CD4-positive, alpha-beta T cell (primary cell): ENCODE measurements around the gene MAN1B1. TPM values are rescaled to one million over a fixed set of nuclear protein-coding genes. Genes with fewer than 3 reads are reported as not detected.

Source experiments
- ATAC-seq: fragments of 200-7000 bp; cut with Tn5 transposase; one replicate; pipeline ENCODE4 v1.10.0; 2022; ENCODE audit warnings: mild to moderate bottlenecking; ENCODE audit not compliant: poor library complexity
- CTCF ChIA-PET: fragments of 350-600 bp; sonication (Branson Sonifier 250); formaldehyde crosslinking; loops from one replicate; lab custom pipeline; 2021; ENCODE audit warnings: antibody characterized with exemption, inconsistent platforms; lab: Charles Lee
- POLR2A ChIA-PET: fragments of 350-600 bp; sonication (Branson Sonifier 250); formaldehyde crosslinking; loops from one replicate; lab custom pipeline; 2021; ENCODE audit warnings: antibody characterized with exemption, inconsistent platforms; lab: Charles Lee
- DNase-seq, 14 experiments: peaks; one replicate each; pipeline ENCODE4 v3.0.0-alpha.2; 2013 to 2020; ENCODE audit warnings: mixed read lengths in 2 of 14
- H3K27ac ChIP-seq, 2 donors: one replicate each; pipeline versions ENCODE4 v1.5.1 to v1.7.0; 2013; ENCODE audit warnings: low read length in 2 of 2, low read depth in 1 of 2, mild to moderate bottlenecking in 1 of 2
- H3K27me3 ChIP-seq, 2 experiments: 1 replicate in 1 of 2; 2 replicates in 1 of 2; pipeline versions ENCODE4 v1.6.1 to v1.7.0; 2013; ENCODE audit warnings: low read length in 2 of 2, control low read depth in 1 of 2, mild to moderate bottlenecking in 1 of 2, moderate library complexity in 1 of 2; ENCODE audit not compliant: insufficient read depth in 2 of 2, control insufficient read depth in 1 of 2
- H3K36me3 ChIP-seq: one replicate; pipeline ENCODE4 v1.6.1; 2013; ENCODE audit warnings: low read length, control low read depth; ENCODE audit not compliant: insufficient read depth
- H3K4me1 ChIP-seq: one replicate; pipeline ENCODE4 v1.6.1; 2013; ENCODE audit warnings: low read length, control low read depth; ENCODE audit not compliant: insufficient read depth
- H3K4me3 ChIP-seq: one replicate; pipeline ENCODE4 v1.5.1; 2013; ENCODE audit warnings: mild to moderate bottlenecking, low read length, moderate library complexity
- H3K9me3 ChIP-seq, 2 experiments: 1 replicate in 1 of 2; 2 replicates in 1 of 2; pipeline versions ENCODE4 v1.6.1 to v1.7.0; 2013; ENCODE audit warnings: low read length in 2 of 2, mild to moderate bottlenecking in 2 of 2, control low read depth in 1 of 2, moderate library complexity in 1 of 2; ENCODE audit not compliant: control insufficient read depth in 1 of 2, insufficient read depth in 1 of 2
- H3K27ac Mint-ChIP-seq: one replicate; pipeline ENCODE4 v1.8.0; 2020; ENCODE audit warnings: mixed read lengths
- H3K27me3 Mint-ChIP-seq: one replicate; pipeline ENCODE4 v1.8.0; 2021; ENCODE audit warnings: mixed read lengths
- H3K36me3 Mint-ChIP-seq: one replicate; pipeline ENCODE4 v1.8.0; 2021; ENCODE audit warnings: low read depth, mixed read lengths
- H3K4me1 Mint-ChIP-seq: one replicate; pipeline ENCODE4 v1.8.0; 2021; ENCODE audit warnings: low read depth, mixed read lengths
- H3K4me3 Mint-ChIP-seq: one replicate; pipeline ENCODE4 v1.8.0; 2020; ENCODE audit warnings: mild to moderate bottlenecking, mixed read lengths
- H3K9me3 Mint-ChIP-seq: one replicate; pipeline ENCODE4 v1.8.0; 2020; ENCODE audit warnings: mixed read lengths
- intact Hi-C, 2 experiments: fragments of 100-400 bp; cut with DNase I in 1 of 2; cut with micrococcal nuclease in 1 of 2; formaldehyde crosslinking; loops; one replicate each; pipeline versions ENCODE4 v1.15.1 to v1.9.0; 2023 to 2025; cut with DNase I, micrococcal nuclease
- total RNA-seq, 174 experiments: library from RNA in 2 of 174; stranded (reverse) in 2 of 174; gene quantifications; one replicate each; pipeline ENCODE4 v1.2.3 and lab custom pipeline; 2021 to 2026
- TF ChIP-seq, protein P1 (sequence below): fragments of 200-600 bp; IDR thresholded peaks from one replicate; pipeline ENCODE4 v1.8.0; 2022; ENCODE audit warnings: antibody characterized with exemption, mild to moderate bottlenecking

The MAN1B1 gene
- total RNA-seq, 2 experiments from 2014 or later = 60.9 to 66.9 TPM

DNA sequence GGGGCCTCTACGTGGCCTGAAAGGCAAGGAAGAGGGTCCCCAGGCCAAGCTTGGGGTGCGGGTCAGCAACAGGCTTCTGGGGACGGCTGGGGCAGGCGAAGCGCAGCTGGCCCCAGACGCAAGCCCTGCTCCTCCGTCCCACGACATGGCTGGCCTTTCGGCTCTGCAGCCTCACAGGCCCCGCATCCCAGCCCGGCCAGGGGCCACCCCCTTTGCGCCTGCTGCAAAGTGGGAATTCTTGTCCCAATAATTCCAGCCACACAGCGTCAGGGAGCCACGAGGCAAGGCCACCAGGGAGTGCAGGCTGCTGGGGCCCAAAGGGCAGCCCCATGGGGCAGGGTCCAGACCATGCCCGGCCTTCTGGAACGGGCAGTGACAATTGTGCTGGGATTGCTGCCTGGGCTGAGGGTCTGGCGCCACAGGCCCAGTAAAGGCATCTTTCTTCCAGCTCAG lies 31.8 kb upstream of the MAN1B1 start:
- intact Hi-C loops = no loop called here
- Histone ChIP-seq H3K9me3 (peaks cover 0 to 26% of the 10 kb centered on the region in 2 experiments), H3K36me3 (no peaks in the 10 kb centered on the region), H3K27ac (no peak overlapping the region), H3K27me3 (peaks cover 34 to 37% of the 10 kb centered on the region in 2 experiments), H3K4me1 (peaks cover 19% of the 10 kb centered on the region), H3K4me3 (no peak overlapping the region)
- no peak for ATAC-seq
- H3K36me3 Mint-ChIP-seq = no peaks in the 10 kb centered on the region
- TF ChIP-seq, protein P1, sequence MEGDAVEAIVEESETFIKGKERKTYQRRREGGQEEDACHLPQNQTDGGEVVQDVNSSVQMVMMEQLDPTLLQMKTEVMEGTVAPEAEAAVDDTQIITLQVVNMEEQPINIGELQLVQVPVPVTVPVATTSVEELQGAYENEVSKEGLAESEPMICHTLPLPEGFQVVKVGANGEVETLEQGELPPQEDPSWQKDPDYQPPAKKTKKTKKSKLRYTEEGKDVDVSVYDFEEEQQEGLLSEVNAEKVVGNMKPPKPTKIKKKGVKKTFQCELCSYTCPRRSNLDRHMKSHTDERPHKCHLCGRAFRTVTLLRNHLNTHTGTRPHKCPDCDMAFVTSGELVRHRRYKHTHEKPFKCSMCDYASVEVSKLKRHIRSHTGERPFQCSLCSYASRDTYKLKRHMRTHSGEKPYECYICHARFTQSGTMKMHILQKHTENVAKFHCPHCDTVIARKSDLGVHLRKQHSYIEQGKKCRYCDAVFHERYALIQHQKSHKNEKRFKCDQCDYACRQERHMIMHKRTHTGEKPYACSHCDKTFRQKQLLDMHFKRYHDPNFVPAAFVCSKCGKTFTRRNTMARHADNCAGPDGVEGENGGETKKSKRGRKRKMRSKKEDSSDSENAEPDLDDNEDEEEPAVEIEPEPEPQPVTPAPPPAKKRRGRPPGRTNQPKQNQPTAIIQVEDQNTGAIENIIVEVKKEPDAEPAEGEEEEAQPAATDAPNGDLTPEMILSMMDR = no peak
- H3K27me3 Mint-ChIP-seq = peaks cover 22% of the 10 kb centered on the region
- DNase-seq = no peak
- ChIA-PET CTCF (no interaction called here), POLR2A (no interaction called here)
- H3K27ac Mint-ChIP-seq = no peak overlapping the region
- no peaks in the 10 kb centered on the region for H3K9me3 Mint-ChIP-seq
- H3K4me3 Mint-ChIP-seq = no peak overlapping the region
- no peaks in the 10 kb centered on the region for H3K4me1 Mint-ChIP-seq

DNA sequence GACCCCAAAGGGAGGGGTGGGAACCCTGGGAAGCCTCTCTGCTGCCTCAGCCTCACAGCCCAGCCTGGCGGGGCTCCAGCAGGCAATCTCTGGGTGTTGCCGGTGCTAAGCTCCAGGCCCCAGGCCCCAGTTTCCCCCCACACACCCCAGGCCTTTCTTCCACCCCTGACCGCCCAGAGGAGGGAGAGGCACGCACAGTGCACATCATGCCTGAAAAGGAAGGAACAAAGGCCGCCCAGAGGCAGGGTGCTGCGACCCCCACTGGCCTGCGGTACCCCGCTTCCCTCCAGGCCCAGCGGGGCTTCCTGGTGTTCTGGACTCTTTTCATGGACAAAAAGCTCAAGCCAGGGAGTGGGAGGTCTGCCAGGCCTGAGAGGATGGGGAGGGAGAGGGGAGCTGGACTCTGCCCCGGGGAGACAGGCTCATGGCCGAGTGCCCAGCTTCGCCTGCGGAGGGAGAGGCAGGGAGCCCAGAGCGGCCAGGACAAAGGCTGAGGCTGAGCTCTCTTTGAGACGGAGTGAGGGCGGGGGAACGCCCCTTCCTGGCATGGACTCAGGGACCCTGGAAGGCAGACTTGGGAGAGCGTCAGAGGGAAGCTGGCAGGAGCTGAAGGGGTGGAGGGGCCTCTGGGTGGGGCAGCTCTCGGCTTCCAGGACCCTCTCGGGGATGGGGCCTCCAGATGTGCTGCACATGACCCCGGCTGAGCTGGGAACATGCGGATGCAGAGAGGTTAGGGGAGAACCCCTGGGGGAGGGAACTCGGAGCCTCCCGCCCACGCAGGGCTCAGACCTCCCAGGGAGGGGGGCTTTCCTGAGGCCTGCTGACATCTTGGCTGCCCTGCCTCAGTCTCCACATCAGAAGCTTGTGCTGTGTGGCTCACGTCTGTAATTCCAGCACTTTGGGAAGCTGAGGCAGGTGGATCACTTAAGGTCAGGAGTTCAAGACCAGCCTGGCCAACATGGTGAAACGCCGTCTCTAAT lies 31.1 kb upstream of the MAN1B1 start:
- Histone ChIP-seq H3K27me3 (peaks cover 27 to 30% of the 10 kb centered on the region in 2 experiments), H3K27ac (no peak overlapping the region), H3K36me3 (no peaks in the 10 kb centered on the region), H3K4me1 (peaks cover 19% of the 10 kb centered on the region), H3K4me3 (no peak overlapping the region), H3K9me3 (peaks cover 0 to 19% of the 10 kb centered on the region in 2 experiments)
- no peak overlapping the region for H3K4me3 Mint-ChIP-seq
- no peaks in the 10 kb centered on the region for H3K4me1 Mint-ChIP-seq
- TF ChIP-seq, protein P1 = no peak
- H3K36me3 Mint-ChIP-seq = no peaks in the 10 kb centered on the region
- peaks cover 15% of the 10 kb centered on the region for H3K27me3 Mint-ChIP-seq
- intact Hi-C loops = no loop called here
- ChIA-PET CTCF (no interaction called here), POLR2A (no interaction called here)
- no peak overlapping the region for H3K27ac Mint-ChIP-seq
- ATAC-seq = no peak
- H3K9me3 Mint-ChIP-seq = no peaks in the 10 kb centered on the region
- DNase-seq = no peak

DNA sequence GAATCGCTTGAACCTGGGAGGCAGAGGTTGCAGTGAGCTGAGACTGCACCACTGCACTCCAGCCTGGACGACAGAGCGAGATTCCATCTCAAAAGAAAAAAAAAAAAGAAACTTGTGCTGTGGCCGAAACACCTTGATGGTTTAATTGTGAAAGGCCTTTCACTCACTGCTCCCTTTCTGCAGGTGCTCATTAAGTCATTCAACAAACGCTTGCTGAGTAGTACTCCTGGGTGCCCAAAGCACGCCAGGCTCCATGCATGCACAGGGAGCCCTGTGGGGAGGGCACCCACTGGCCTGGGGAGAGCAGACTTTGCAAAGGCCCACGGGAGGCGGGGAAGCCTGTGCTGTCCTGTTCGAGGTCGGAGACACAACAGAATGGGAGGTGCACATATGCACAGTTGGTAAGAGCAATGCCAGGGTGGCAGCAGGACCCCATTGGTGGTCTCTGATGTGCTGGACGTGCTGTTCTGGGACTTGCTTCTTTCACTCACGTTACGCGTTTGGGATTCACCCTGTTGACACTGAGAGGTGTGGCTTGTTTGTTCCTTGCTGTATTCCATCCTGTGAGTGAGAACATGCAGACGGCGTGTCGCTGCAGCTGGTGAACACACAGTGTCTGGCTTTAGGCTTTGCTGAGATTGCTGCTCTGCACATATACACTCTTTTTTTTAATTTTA lies 29.9 kb upstream of the MAN1B1 start:
- DNase-seq (no peak), ATAC-seq (no peak)
- peaks cover 11% of the 10 kb centered on the region for H3K27me3 Mint-ChIP-seq
- no peaks in the 10 kb centered on the region for H3K36me3 Mint-ChIP-seq
- H3K9me3 ChIP-seq = peaks cover 0 to 11% of the 10 kb centered on the region in 2 experiments
- H3K36me3 ChIP-seq = no peaks in the 10 kb centered on the region
- no peak overlapping the region for H3K27ac ChIP-seq
- TF ChIP-seq, protein P1 = no peak
- H3K4me1 ChIP-seq = peaks cover 19% of the 10 kb centered on the region
- H3K4me3 ChIP-seq = no peak overlapping the region
- H3K4me1 Mint-ChIP-seq = no peaks in the 10 kb centered on the region
- H3K9me3 Mint-ChIP-seq = no peaks in the 10 kb centered on the region
- ChIA-PET CTCF (interaction anchor here (1.3 kb wide), 1 partner anchor 10 kb away, joined by 3 read pairs; no protein-coding TSS in a partner anchor), POLR2A (no interaction called here)
- peaks cover 16 to 18% of the 10 kb centered on the region in 2 experiments for H3K27me3 ChIP-seq
- H3K4me3 Mint-ChIP-seq = no peak overlapping the region
- intact Hi-C loops = no loop called here
- H3K27ac Mint-ChIP-seq = no peak overlapping the region
